HepG2 (cell line): ENCODE results near the gene ATP4A. TPM values are rescaled to one million over a fixed set of nuclear protein-coding genes. Genes with fewer than 3 reads are reported as not detected.

ENCODE experiments used
- ATAC-seq: fragments of 200-7000 bp; cut with Tn5 transposase; 3 replicates; pipeline ENCODE4 v1.9.1; 2020; ENCODE audit warnings: mild to moderate bottlenecking, moderate library complexity
- BruUV-seq: library from RNA; stranded (reverse); fragments of 400-500 nt; replicated peaks from 2 replicates; lab custom pipeline; 2021; lab: Mats Ljungman, UMichigan
- CTCF ChIA-PET: fragments of 300-600 bp; formaldehyde crosslinking; extraction: SDS; loops from one replicate; lab custom pipeline; 2021; ENCODE audit warnings: low total read pairs, inconsistent platforms, low intra/inter-chr PET ratio; lab: Yijun Ruan, JAX
- POLR2A ChIA-PET: fragments of 350-600 bp; sonication (Branson Sonifier 250); formaldehyde crosslinking; loops from one replicate; lab custom pipeline; 2020; ENCODE audit warnings: antibody characterized with exemption, inconsistent platforms; lab: Yijun Ruan, JAX
- DNase-seq: peaks from one replicate; pipeline ENCODE4 v3.0.0-alpha.2; 2015; ENCODE audit warnings: low spot score
- FAIRE-seq: peaks from 3 replicates; lab custom pipeline; 2011; peaks lifted over from hg19 to GRCh38; lab: Jason Lieb, UNC
- H2AFZ ChIP-seq: one replicate; pipeline ENCODE4 v1.6.1; 2011; ENCODE audit warnings: low read length, inconsistent platforms
- H3K27ac ChIP-seq: fragments of 300-600 bp; 3 replicates; pipeline ENCODE4 v1.8.0; 2011; ENCODE audit warnings: mixed run types, mild to moderate bottlenecking, mixed read lengths, low read length, inconsistent platforms; ENCODE audit not compliant: insufficient read depth; ENCODE audit errors: extremely low read length
- H3K27me3 ChIP-seq, 2 experiments: fragments of 200-600 bp in 1 of 2; 2 replicates in 1 of 2; 3 replicates in 1 of 2; pipeline versions ENCODE4 v1.6.0 to v1.8.0; 2011; ENCODE audit warnings: low read length in 2 of 2, mild to moderate bottlenecking in 2 of 2, moderate library complexity in 2 of 2, inconsistent platforms in 1 of 2; ENCODE audit not compliant: insufficient read depth in 2 of 2, control insufficient read depth in 1 of 2
- H3K36me3 ChIP-seq, 2 experiments: fragments of 200-600 bp in 1 of 2; replicated peaks in 1 of 2; 2 replicates in 1 of 2; 3 replicates in 1 of 2; pipeline versions ENCODE4 v1.5.1 to v1.8.0; 2011; ENCODE audit warnings: low read length in 2 of 2, inconsistent platforms in 1 of 2; ENCODE audit not compliant: insufficient read depth in 2 of 2, control insufficient read depth in 1 of 2
- H3K4me1 ChIP-seq: 2 replicates; pipeline ENCODE4 v1.5.1; 2012; ENCODE audit warnings: low read length, inconsistent platforms; ENCODE audit not compliant: insufficient read depth
- H3K4me2 ChIP-seq: 2 replicates; pipeline ENCODE4 v1.6.0; 2011; ENCODE audit warnings: low read depth, low read length, inconsistent platforms
- H3K4me3 ChIP-seq, 3 experiments: fragments of 200-600 bp in 1 of 3; sonication (generic), shearing (Covaris generic) in 1 of 3; replicated peaks in 1 of 3; 2 replicates each; pipeline ENCODE4 v1.5.1; 2011 to 2016; ENCODE audit warnings: low read length in 3 of 3, inconsistent platforms in 2 of 3, low read depth in 2 of 3, mild to moderate bottlenecking in 2 of 3, control low read depth in 1 of 3, mixed read lengths in 1 of 3; ENCODE audit not compliant: insufficient read depth in 1 of 3
- H3K79me2 ChIP-seq: one replicate; pipeline ENCODE4 v1.6.1; 2011; ENCODE audit warnings: low read length, inconsistent platforms; ENCODE audit not compliant: insufficient read depth
- H3K9ac ChIP-seq: 2 replicates; pipeline ENCODE4 v1.6.0; 2011; ENCODE audit warnings: mild to moderate bottlenecking, low read depth, low read length, inconsistent platforms; ENCODE audit not compliant: insufficient read depth
- H3K9me3 ChIP-seq: 2 replicates; pipeline ENCODE4 v1.5.1; 2012; ENCODE audit warnings: mild to moderate bottlenecking, low read length
- H4K20me1 ChIP-seq: 2 replicates; pipeline ENCODE4 v1.6.0; 2011; ENCODE audit warnings: inconsistent platforms, mild to moderate bottlenecking, low read length, moderate library complexity; ENCODE audit not compliant: insufficient read depth
- AKAP8 ChIP-seq: sonication (generic); formaldehyde crosslinking; IDR thresholded peaks from 2 replicates; pipeline ENCODE4 v1.5.1; 2020; ENCODE audit warnings: mild to moderate bottlenecking, missing genetic modification reagents
- CHD2 ChIP-seq: IDR thresholded peaks from 2 replicates; pipeline ENCODE4 v1.6.1; 2011; ENCODE audit warnings: low read depth, low read length, improper control_type of control experiment
- FOXC1 ChIP-seq: sonication (generic); formaldehyde crosslinking; IDR thresholded peaks from 2 replicates; pipeline ENCODE4 v1.8.0; 2022; ENCODE audit warnings: mild to moderate bottlenecking, missing genetic modification reagents, borderline replicate concordance
- HDAC1 ChIP-seq: sonication (generic); formaldehyde crosslinking; IDR thresholded peaks from 2 replicates; pipeline ENCODE4 v1.5.1; 2020; ENCODE audit warnings: mild to moderate bottlenecking, missing genetic modification reagents
- KDM4B ChIP-seq: sonication (generic); formaldehyde crosslinking; IDR thresholded peaks from 2 replicates; pipeline ENCODE4 v1.4.0; 2020; ENCODE audit warnings: missing genetic modification reagents
- SAP130 ChIP-seq: IDR thresholded peaks from 2 replicates; pipeline ENCODE4 v1.6.1; 2016; ENCODE audit warnings: low read depth
- SRF ChIP-seq: IDR thresholded peaks from 2 replicates; pipeline ENCODE4 v1.6.1; 2011; ENCODE audit warnings: mild to moderate bottlenecking, low read depth, low read length, moderate library complexity
- ZBTB33 ChIP-seq: sonication (generic); formaldehyde crosslinking; IDR thresholded peaks from 2 replicates; pipeline ENCODE4 v1.4.0; 2020; ENCODE audit warnings: missing genetic modification reagents
- ZFP36L2 ChIP-seq: sonication (generic); formaldehyde crosslinking; IDR thresholded peaks from 2 replicates; pipeline ENCODE4 v1.4.0; 2020; ENCODE audit warnings: missing genetic modification reagents
- ZNF232 ChIP-seq: sonication (generic); formaldehyde crosslinking; IDR thresholded peaks from 2 replicates; pipeline ENCODE4 v1.4.0; 2020; ENCODE audit warnings: missing genetic modification reagents, borderline replicate concordance
- ZNF614 ChIP-seq: IDR thresholded peaks from 2 replicates; pipeline ENCODE4 v1.6.1; 2018; ENCODE audit warnings: missing biosample characterization, missing genetic modification reagents, inconsistent platforms, borderline replicate concordance
- ZNF746 ChIP-seq: sonication (generic); formaldehyde crosslinking; IDR thresholded peaks from 2 replicates; pipeline ENCODE4 v1.8.0; 2022; ENCODE audit warnings: mild to moderate bottlenecking, missing genetic modification reagents
- ZNF768 ChIP-seq: sonication (generic); formaldehyde crosslinking; IDR thresholded peaks from 2 replicates; pipeline ENCODE4 v1.4.0; 2020; ENCODE audit warnings: missing genetic modification reagents
- WGBS: methylation state at CpG from one replicate; pipeline ENCODE4 v1.1.6; 2017; ENCODE audit warnings: low lambda C conversion rate; 5-methylcytosine and 5-hydroxymethylcytosine counted together
- in situ Hi-C: cut with HindIII; loops from 2 replicates; pipeline ENCODE4 v1.10.0; 2017; ENCODE audit warnings: low pct_unique_long_range_greater_than_20kb; ENCODE audit not compliant: extremely low pct_ligation_motif_present
- intact Hi-C: fragments of 100-400 bp; cut with micrococcal nuclease; formaldehyde crosslinking; loops from one replicate; pipeline ENCODE4 v1.10.0; 2022; ENCODE audit not compliant: unreplicated experiment
- polyA plus RNA-seq, 8 experiments: library from polyadenylated mRNA; depleted of rRNA in 3 of 8; stranded (reverse) in 7 of 8; unstranded in 1 of 8; fragments of >200 nt; fragmentation: Illumina TruSeq in 4 of 8; extraction: Trizol in 4 of 8; gene quantifications; 2 replicates each; pipeline versions ENCODE4 v1.2.1 to v1.2.3, GENCODE V29; 2011 to 2016; ENCODE audit warnings: low read depth in 4 of 8, missing spikeins in 1 of 8, mixed read lengths in 1 of 8; ENCODE audit not compliant: insufficient read depth in 1 of 8
- total RNA-seq, 5 experiments: library from RNA; depleted of rRNA; stranded (reverse); fragments of >200 nt; fragmentation: Illumina TruSeq; extraction: Trizol; gene quantifications; 2 replicates each; pipeline ENCODE4 v1.2.3, GENCODE V29; 2016; ENCODE audit warnings: low read depth in 1 of 5
- TF ChIP-seq, protein P1 (sequence below): sonication (generic); formaldehyde crosslinking; IDR thresholded peaks from 2 replicates; pipeline ENCODE4 v1.8.0; 2022; ENCODE audit warnings: missing genetic modification reagents, mild to moderate bottlenecking, moderate library complexity, borderline replicate concordance

ATP4A gene
- total and polyA plus RNA-seq, 2 of the 13 experiments (the other 11 are each of a cell fraction or from before 2014, with no cell fraction given), result 0.08 to 0.11 TPM

DNA sequence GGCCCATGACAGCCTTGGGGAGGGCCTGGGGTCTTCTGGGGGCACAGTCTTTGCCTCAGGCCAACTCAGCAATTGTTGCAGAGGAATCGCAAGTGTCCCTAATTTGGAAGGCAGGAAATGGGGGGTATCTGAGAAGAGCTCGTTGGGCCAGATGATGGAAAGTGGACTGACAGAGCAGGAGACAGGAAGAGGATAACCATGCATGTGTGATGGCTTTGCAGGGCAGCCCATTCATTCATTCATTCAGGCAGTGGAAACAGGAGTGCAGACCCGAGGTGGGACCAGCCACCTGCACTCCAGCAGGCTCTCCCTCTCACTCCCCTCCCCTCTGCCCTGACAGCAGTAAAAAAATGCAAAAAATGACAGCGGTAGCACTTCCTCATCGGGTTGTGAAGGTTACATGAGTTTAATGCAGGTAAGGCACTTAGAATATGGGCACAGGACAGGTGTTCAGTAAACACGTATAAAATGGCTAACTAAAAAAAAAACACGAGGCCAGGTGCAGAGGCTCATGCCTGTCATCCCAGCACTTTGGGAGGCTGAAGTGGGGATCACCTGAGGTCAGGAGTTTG lies 23.0 kb downstream of the ATP4A start:
- TF ChIP-seq ZNF232 (CRISPR knock-in tag), result no peak
- TF ChIP-seq AKAP8, result 0 out of 2 replicates have a peak, but pooled peaks have one; percentile 2
- TF ChIP-seq ZNF746 (CRISPR knock-in tag), result 0 out of 2 replicates have a peak, but pooled peaks have one; percentile 8
- WGBS, result 95% methylated on average over 7 of the region's 7 CpGs
- Histone ChIP-seq H3K4me2 (no peak overlapping the region), H2AFZ (no peak overlapping the region), H4K20me1 (no peaks in the 10 kb centered on the region), H3K27me3 (no peaks in the 10 kb centered on the region; a peak in 1 of 5 replicates), H3K79me2 (peaks cover 14% of the 10 kb centered on the region), H3K4me1 (peaks cover 33% of the 10 kb centered on the region), H3K4me3 (no peak overlapping the region), H3K36me3 (no peaks in the 10 kb centered on the region; a peak in 1 of 5 replicates), H3K27ac (no peak overlapping the region), H3K9me3 (no peaks in the 10 kb centered on the region), H3K9ac (no peak overlapping the region)
- BruUV-seq, result no TSS peak
- FAIRE-seq, result no peak
- DNase-seq, result no peak
- POLR2A ChIA-PET, result no interaction called here
- ATAC-seq, result no peak
- in situ Hi-C loops (no loop called here), intact Hi-C loops (no loop called here)
- CTCF ChIA-PET, result no interaction called here

GRCh38 chr19:35539850-35540249 lies 23.6 kb downstream of the ATP4A start:
- no peak overlapping the region for H3K27ac ChIP-seq
- H3K4me3 ChIP-seq, result no peak overlapping the region
- ATAC-seq, result peak; percentile 57
- no peaks in the 10 kb centered on the region; a peak in 1 of 5 replicates for H3K27me3 ChIP-seq
- no peak overlapping the region for H3K9ac ChIP-seq
- intact Hi-C loops, result no loop called here
- H3K79me2 ChIP-seq, result peaks cover 12% of the 10 kb centered on the region
- ChIA-PET CTCF (no interaction called here), POLR2A (interaction anchor here (0.8 kb wide), 1 partner anchor 26 kb away, joined by 5 read pairs; the partner anchor contains the start of gene DMKN)
- WGBS, result 48% methylated on average over 12 of the region's 12 CpGs
- H3K4me2 ChIP-seq, result no peak overlapping the region
- no peaks in the 10 kb centered on the region; a peak in 1 of 5 replicates for H3K36me3 ChIP-seq
- H4K20me1 ChIP-seq, result no peaks in the 10 kb centered on the region
- no peak overlapping the region for H2AFZ ChIP-seq
- peak; percentile 21 for DNase-seq
- H3K9me3 ChIP-seq, result no peaks in the 10 kb centered on the region
- H3K4me1 ChIP-seq, result peaks cover 35% of the 10 kb centered on the region
- in situ Hi-C loops, result no loop called here
- BruUV-seq, result no TSS peak
- FAIRE-seq, result peak; percentile 32
- TF ChIP-seq SAP130 (CRISPR knock-in tag), result no peak
- TF ChIP-seq, protein P1, sequence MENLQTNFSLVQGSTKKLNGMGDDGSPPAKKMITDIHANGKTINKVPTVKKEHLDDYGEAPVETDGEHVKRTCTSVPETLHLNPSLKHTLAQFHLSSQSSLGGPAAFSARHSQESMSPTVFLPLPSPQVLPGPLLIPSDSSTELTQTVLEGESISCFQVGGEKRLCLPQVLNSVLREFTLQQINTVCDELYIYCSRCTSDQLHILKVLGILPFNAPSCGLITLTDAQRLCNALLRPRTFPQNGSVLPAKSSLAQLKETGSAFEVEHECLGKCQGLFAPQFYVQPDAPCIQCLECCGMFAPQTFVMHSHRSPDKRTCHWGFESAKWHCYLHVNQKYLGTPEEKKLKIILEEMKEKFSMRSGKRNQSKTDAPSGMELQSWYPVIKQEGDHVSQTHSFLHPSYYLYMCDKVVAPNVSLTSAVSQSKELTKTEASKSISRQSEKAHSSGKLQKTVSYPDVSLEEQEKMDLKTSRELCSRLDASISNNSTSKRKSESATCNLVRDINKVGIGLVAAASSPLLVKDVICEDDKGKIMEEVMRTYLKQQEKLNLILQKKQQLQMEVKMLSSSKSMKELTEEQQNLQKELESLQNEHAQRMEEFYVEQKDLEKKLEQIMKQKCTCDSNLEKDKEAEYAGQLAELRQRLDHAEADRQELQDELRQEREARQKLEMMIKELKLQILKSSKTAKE (CRISPR knock-in tag), result no peak
- no peak for TF ChIP-seq KDM4B
- no peak for TF ChIP-seq CHD2
- TF ChIP-seq ZNF614 (CRISPR knock-in tag), result no peak
- no peak; the same call in 1 of the 2 replicates for TF ChIP-seq HDAC1 (CRISPR knock-in tag)
- TF ChIP-seq ZFP36L2 (CRISPR knock-in tag), result no peak
- no peak for TF ChIP-seq FOXC1
- no peak for TF ChIP-seq SRF
- TF ChIP-seq ZNF768 (CRISPR knock-in tag), result peak; percentile 67; the same call in 1 of the 2 replicates
- TF ChIP-seq ZBTB33 (CRISPR knock-in tag), result peak; percentile 89
